ENCODE results near the gene ADCY2.

ADCY2 gene

GRCh38 chr5:7395947-7396712 lies at the start of gene ADCY2:
Gene ADCY2 (plus strand): TSS chr5:7396138. CDS start chr5:7396297, 159 bp downstream.
- DNase-seq, result no peak

DNA sequence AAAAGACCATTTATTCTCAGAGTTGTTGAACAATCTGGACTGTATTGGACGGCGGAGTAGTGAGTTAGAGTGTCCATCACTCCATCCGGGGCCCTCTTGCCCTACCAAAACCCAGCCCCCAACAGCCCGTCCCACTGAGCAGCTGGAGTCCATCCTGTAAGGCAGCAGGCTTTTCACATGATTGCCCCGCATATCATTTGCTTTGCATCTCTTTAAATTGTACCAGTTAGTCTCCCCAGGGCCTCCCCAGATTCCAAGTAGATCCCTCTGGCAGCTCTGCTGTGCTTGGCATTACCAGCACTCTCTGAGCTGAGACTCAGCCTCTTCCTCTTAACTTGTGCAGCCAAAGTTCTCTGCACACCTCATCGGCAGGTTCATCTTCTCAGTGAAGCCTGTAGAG lies 48.6 kb upstream of the ADCY2 start:
- DNase-seq, result no peak

DNA sequence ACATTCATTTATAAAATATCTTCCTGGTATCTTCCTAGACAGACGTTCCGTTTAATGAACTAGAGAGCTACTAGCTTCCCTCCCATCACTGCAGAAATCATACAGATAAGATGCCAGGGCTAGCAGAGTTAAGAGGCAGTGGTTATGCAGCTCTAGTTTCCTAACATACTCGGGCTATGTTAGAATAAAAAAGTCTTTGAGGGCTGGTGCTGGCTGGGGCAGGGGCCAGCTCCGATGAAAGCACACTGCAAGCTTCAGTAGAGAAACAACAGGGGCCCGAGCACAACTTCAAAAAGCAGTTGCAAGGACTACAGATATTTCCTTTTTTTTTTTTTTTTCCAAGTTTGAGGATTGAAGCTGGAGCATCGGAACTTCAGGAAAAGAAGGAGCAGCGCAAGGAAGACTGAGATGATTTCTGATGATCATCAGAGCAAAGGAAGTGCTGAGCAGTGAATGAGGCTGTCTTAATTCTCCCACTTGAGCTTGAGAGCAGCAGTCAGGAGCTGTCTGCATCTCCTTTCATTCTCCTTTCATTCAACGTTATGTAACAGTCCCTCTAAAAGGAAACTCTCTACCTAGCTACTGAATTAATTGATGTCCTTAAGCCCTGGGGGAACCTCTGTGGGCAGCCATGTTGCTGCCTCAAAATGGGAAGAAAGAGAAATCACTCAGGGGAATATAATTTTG lies 47.6 kb upstream of the ADCY2 start:
- DNase-seq, result no peak

- no peak for DNase-seq
Measured at GRCh38 chr5:7361593-7361992, 34.3 kb upstream of the ADCY2 start.

DNA sequence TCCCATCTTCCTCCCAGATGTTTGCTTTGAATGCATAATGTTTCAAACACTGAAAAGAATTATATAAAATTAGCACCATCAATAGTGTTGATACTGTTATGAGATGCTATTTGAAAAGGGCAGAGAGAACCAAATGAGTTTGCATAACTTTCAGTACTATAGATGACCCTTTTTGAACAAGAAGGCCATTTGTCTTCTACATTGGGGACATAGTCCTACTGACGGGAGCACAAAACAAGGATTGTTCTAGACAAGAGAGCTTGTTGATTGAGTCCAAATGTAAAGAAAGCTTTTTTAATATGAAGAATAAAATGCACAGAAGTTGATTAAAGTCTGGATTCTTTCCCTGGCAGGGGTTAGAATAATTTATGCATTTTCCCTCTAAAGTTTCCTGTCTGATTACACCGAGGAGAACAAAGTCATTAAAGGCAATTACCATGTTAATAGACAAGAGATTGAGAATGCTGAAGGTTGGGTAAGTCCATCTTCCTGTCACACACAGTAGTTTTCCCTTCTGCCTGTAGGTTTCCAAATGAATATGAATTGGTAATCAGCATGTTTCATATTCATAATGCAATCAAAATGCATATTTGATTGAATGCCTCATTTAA lies 32.8 kb upstream of the ADCY2 start:
- no peak for DNase-seq

GRCh38 chr5:7364226-7364875 lies 31.6 kb upstream of the ADCY2 start:
- DNase-seq, result no peak

- no peak for DNase-seq
Measured at GRCh38 chr5:7367780-7368179, 28.2 kb upstream of the ADCY2 start.

DNA sequence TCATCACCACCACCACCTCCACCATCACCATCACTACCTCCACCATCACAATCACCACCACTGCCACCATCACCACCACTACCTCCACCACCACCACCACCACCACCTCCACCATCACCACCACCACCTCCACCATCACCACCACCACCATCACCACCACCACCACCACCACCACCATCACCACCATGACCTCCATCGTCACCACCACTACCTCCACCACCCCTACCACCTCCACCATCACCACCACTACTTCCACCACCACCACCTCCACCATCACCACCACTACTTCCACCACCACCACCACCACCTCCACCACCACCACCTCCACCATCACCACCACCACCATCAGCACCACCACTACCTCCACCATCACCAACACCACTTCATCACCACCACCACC lies 23.5 kb upstream of the ADCY2 start:
- no peak for DNase-seq

DNA sequence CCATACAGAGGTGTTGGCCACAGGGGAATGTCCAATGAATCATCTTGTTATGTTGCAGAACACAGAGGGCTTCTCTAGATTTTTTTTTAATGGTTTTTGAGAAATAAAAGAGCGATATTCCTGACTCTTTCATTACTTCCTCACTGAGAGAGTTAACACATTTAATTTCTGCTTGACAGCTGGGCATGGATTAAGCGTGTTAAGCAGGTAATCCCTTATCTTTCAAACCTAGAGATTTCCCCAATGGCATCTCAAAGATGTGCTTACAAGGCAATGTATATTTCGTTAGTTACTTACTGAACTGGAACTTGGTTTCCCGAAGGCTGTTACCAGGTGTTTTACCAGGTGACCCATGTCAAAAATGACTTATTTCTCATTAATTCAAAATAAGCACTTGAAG lies 21.8 kb upstream of the ADCY2 start:
- DNase-seq, result no peak

DNA sequence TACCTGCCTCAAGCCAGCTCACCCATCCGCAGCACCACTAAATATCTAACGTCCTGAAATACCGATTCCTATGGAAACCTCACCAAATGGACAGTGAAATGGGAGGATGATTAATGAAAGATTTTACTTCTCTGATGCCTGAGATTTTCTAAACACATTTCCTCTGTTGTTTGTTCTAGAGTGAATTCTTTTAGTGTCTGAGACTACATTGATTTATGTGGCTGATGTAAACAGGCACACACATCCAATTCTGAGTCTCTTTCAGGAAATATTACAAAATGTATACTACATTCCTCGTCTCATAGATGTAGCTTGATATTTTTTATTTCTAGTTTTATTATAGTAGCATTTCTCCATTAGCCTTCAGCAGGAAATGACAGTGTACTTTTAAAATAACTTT lies 20.5 kb upstream of the ADCY2 start:
- DNase-seq, result no peak

GRCh38 chr5:7376871-7377270 lies 19.1 kb upstream of the ADCY2 start:
- DNase-seq, result no peak

DNA sequence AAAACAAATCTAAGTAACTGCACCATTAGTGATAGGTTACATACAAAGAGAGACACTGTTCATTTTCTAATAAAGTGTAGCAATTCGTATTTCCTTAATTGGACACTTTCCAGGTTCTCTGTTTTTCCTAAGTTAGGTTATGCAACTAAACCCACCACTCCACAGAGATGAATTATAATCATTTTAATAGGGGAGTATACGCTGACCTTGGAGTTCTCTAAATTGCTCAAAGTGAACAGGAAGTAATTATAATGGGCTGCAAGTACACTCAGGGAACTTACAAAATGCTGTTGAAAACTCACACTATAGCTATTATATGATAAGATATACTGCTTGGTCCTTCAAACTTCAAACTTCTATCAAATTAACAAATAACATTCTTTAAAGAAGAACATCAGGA lies 18.2 kb upstream of the ADCY2 start:
- DNase-seq, result no peak

GRCh38 chr5:7382588-7382987 lies 13.3 kb upstream of the ADCY2 start:
- DNase-seq, result no peak

DNA sequence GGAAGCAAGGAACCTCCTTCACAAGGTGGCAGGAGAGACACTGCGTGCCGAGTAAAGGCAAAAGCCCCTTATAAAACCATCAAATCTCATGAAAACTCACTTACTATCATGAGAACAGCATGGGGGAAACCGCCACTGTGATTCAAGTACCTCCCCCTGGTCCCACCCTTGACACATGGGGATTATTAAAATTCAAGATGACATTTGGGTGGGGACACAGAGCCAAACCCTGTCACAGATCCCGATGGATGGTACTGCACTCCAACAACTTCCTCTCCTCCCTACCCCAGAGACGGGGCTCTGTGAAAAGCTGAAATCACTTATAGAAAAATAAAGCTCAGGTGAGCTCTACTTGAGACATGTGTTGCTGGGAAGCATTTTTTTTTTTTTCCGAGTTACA lies 10.3 kb upstream of the ADCY2 start:
- DNase-seq, result no peak

DNA sequence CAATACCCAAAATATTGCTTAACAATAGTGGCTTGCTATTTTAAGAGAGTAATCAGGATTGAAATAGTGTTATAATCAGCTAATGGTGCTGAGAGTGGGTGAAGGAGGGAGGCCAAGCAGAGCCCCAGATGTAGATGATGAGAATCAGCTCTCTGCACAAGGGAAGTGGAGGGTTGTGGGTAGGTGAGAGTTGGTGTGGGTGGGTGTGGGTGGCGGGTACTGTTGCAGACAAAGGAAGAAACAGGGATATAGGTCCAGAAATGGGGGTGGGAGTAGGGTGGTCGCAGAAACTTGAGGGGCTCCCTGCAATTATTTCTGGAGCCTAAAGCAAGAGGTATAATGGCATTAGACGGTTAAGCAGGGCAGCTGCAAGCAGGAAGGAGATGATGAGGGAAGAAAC lies 7.4 kb upstream of the ADCY2 start:
- DNase-seq, result no peak

DNA sequence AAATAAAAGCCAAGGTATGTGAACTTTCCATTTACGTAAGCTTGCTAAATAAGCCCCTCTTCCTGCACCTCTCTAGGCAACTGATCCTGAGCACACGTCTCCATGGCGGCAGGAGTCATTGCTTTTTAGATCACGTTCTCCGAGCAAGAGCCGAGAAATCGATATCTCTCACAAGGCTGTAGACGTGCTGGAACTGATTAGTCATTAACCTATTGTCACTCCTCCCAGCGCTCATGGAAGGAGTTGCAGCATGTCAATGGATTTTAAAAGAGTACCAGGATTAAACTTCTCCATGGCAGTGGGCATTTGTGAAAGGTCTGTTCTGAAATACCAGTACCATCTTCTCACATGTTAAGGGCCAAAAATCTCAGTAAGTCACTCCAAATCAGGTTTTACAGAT lies 4.7 kb upstream of the ADCY2 start:
- DNase-seq, result no peak

GRCh38 chr5:7391814-7392692 lies 3.9 kb upstream of the ADCY2 start:
- DNase-seq, result no peak

- no peak for DNase-seq
Measured at GRCh38 chr5:7392693-7393024, 3.3 kb upstream of the ADCY2 start.

- no peak for DNase-seq
Measured at GRCh38 chr5:7393921-7394799, 1.8 kb upstream of the ADCY2 start.

DNA sequence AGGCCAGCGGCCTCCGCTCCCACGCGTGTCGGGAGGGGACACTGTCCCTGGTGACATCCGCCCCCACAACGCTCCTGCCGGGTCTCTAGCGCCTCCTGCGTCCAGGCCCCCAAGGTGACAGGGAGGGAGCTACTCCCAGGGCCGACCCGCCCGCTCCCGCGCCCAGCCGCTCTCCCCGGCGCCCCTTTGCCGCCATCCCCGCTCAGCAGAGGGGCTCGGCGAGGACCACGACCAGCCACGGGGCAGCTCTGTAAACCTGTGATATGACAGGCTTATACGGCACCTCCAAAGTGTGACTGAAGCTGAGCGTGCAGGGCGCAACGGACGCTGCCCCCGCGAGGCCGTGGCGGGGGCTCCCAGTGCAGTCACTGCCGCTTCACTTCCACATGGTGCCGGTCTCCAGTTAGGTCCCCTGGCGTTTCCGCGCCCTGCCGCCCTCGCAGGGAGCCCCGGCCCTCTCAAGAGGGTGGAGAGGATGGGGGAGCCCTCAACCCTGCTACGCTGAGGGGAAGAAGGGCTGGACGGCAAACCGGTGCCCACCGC lies 978 bp upstream of the ADCY2 start:
- no peak for DNase-seq

DNA sequence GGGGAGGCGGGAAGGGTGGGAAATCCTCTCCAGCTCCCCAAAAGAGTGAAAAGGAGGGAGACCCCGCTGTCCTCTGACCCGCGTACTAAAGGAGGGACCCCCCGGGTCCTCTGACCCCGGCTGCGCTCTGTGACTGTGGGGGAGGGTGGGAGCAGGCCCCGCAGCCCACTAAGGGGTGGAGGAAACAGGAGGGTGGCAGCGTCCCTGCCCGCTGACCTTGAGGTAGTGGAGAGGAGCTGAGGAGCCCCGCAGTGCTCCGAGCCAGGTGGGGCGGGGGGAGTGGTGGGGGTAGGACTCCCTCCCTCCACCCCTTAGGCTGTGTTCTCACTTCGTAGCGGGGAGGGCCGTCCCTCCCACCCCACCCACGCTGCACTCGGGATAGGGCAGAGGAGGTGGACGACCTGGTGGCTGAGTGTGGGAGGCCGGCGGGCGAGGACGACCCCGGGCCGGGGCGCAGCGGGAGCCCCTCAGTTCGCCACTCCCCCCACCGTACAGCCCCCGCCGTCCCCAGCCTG lies 449 bp upstream of the ADCY2 start:
- no peak for DNase-seq
